ENCODE results near the gene ABI1.

Gene ABI1

GRCh38 chr10:26831936-26832335 is 28.8 kb downstream of the ABI1 start:
- 93 to 95% methylated on average over 5 to 6 of the region's 6 CpGs for WGBS, 2 experiments

GRCh38 chr10:26829810-26830515 is 30.8 kb downstream of the ABI1 start:
- Histone ChIP-seq H3K27ac (ENCODE audit: insufficient read depth, low read depth, low read length, poor library complexity, severe bottlenecking) (no peak overlapping the region), H3K9me3 (ENCODE audit: control insufficient read depth, low read length) (no peaks in the 10 kb centered on the region), H3K27me3 (ENCODE audit: control insufficient read depth, insufficient read depth, low read length, poor library complexity, severe bottlenecking) (no peaks in the 10 kb centered on the region), H3K36me3 (ENCODE audit: control insufficient read depth, insufficient read depth, low read length) (no peaks in the 10 kb centered on the region), H3K4me1 (ENCODE audit: control insufficient read depth, insufficient read depth, low read length) (peaks cover 13% of the 10 kb centered on the region), H3K4me3 (ENCODE audit: insufficient read depth, low read depth, low read length) (no peak overlapping the region)
- WGBS, 2 experiments: 87 to 93% methylated on average over 3 to 4 of the region's 5 CpGs

More at GRCh38 chr10:26831936-26832335, 28.8 kb downstream of the ABI1 start:
- Histone ChIP-seq H3K27ac (ENCODE audit: insufficient read depth, low read depth, low read length, poor library complexity, severe bottlenecking) (no peak overlapping the region), H3K4me3 (ENCODE audit: insufficient read depth, low read depth, low read length) (no peak overlapping the region), H3K27me3 (ENCODE audit: control insufficient read depth, insufficient read depth, low read length, poor library complexity, severe bottlenecking) (no peaks in the 10 kb centered on the region), H3K4me1 (ENCODE audit: control insufficient read depth, insufficient read depth, low read length) (peaks cover 13% of the 10 kb centered on the region), H3K36me3 (ENCODE audit: control insufficient read depth, insufficient read depth, low read length) (no peaks in the 10 kb centered on the region), H3K9me3 (ENCODE audit: control insufficient read depth, low read length) (no peaks in the 10 kb centered on the region)

GRCh38 chr10:26824015-26824690 is 36.6 kb downstream of the ABI1 start:
- Histone ChIP-seq H3K27ac (ENCODE audit: insufficient read depth, low read depth, low read length, poor library complexity, severe bottlenecking) (no peak overlapping the region), H3K4me3 (ENCODE audit: insufficient read depth, low read depth, low read length) (no peak overlapping the region), H3K9me3 (ENCODE audit: control insufficient read depth, low read length) (no peaks in the 10 kb centered on the region), H3K36me3 (ENCODE audit: control insufficient read depth, insufficient read depth, low read length) (no peaks in the 10 kb centered on the region), H3K4me1 (ENCODE audit: control insufficient read depth, insufficient read depth, low read length) (no peaks in the 10 kb centered on the region), H3K27me3 (ENCODE audit: control insufficient read depth, insufficient read depth, low read length, poor library complexity, severe bottlenecking) (no peaks in the 10 kb centered on the region)
- WGBS, 2 experiments: 89 to 90% methylated on average over 1 of the region's 1 CpG

- H3K4me3 ChIP-seq (ENCODE audit: insufficient read depth, low read depth, low read length): no peak overlapping the region
- no peaks in the 10 kb centered on the region for H3K4me1 ChIP-seq (ENCODE audit: control insufficient read depth, insufficient read depth, low read length)
- WGBS, 2 experiments: 92 to 97% methylated on average over 3 of the region's 3 CpGs
- H3K9me3 ChIP-seq (ENCODE audit: control insufficient read depth, low read length): no peaks in the 10 kb centered on the region
- no peaks in the 10 kb centered on the region for H3K27me3 ChIP-seq (ENCODE audit: control insufficient read depth, insufficient read depth, low read length, poor library complexity, severe bottlenecking)
- H3K27ac ChIP-seq (ENCODE audit: insufficient read depth, low read depth, low read length, poor library complexity, severe bottlenecking): no peak overlapping the region
- no peaks in the 10 kb centered on the region for H3K36me3 ChIP-seq (ENCODE audit: control insufficient read depth, insufficient read depth, low read length)
Measured at GRCh38 chr10:26821699-26822570, 38.8 kb downstream of the ABI1 start.

- H3K27ac ChIP-seq (ENCODE audit: insufficient read depth, low read depth, low read length, poor library complexity, severe bottlenecking): no peak overlapping the region
- 88 to 95% methylated on average over 2 of the region's 2 CpGs for WGBS, 2 experiments
- H3K9me3 ChIP-seq (ENCODE audit: control insufficient read depth, low read length): no peaks in the 10 kb centered on the region
- no peaks in the 10 kb centered on the region for H3K4me1 ChIP-seq (ENCODE audit: control insufficient read depth, insufficient read depth, low read length)
- no peaks in the 10 kb centered on the region for H3K27me3 ChIP-seq (ENCODE audit: control insufficient read depth, insufficient read depth, low read length, poor library complexity, severe bottlenecking)
- no peak overlapping the region for H3K4me3 ChIP-seq (ENCODE audit: insufficient read depth, low read depth, low read length)
- no peaks in the 10 kb centered on the region for H3K36me3 ChIP-seq (ENCODE audit: control insufficient read depth, insufficient read depth, low read length)
Measured at GRCh38 chr10:26815500-26815899, 45.3 kb downstream of the ABI1 start.

- Histone ChIP-seq H3K27me3 (ENCODE audit: control insufficient read depth, insufficient read depth, low read length, poor library complexity, severe bottlenecking) (no peaks in the 10 kb centered on the region), H3K4me1 (ENCODE audit: control insufficient read depth, insufficient read depth, low read length) (no peaks in the 10 kb centered on the region), H3K36me3 (ENCODE audit: control insufficient read depth, insufficient read depth, low read length) (no peaks in the 10 kb centered on the region), H3K27ac (ENCODE audit: insufficient read depth, low read depth, low read length, poor library complexity, severe bottlenecking) (no peak overlapping the region), H3K4me3 (ENCODE audit: insufficient read depth, low read depth, low read length) (no peak overlapping the region), H3K9me3 (ENCODE audit: control insufficient read depth, low read length) (no peaks in the 10 kb centered on the region)
- 89 to 92% methylated on average over 5 to 6 of the region's 7 CpGs for WGBS, 2 experiments
Measured at GRCh38 chr10:26810435-26811026, 50.2 kb downstream of the ABI1 start.

- Histone ChIP-seq H3K36me3 (ENCODE audit: control insufficient read depth, insufficient read depth, low read length) (no peaks in the 10 kb centered on the region), H3K9me3 (ENCODE audit: control insufficient read depth, low read length) (no peaks in the 10 kb centered on the region), H3K4me3 (ENCODE audit: insufficient read depth, low read depth, low read length) (no peak overlapping the region), H3K27me3 (ENCODE audit: control insufficient read depth, insufficient read depth, low read length, poor library complexity, severe bottlenecking) (no peaks in the 10 kb centered on the region), H3K4me1 (ENCODE audit: control insufficient read depth, insufficient read depth, low read length) (no peaks in the 10 kb centered on the region), H3K27ac (ENCODE audit: insufficient read depth, low read depth, low read length, poor library complexity, severe bottlenecking) (no peak overlapping the region)
- WGBS, 2 experiments: 100% methylated on average over 1 of the region's 1 CpG
Measured at GRCh38 chr10:26809973-26810372, 50.8 kb downstream of the ABI1 start.

GRCh38 chr10:26807532-26807931 is 53.2 kb downstream of the ABI1 start:
- Histone ChIP-seq H3K4me1 (ENCODE audit: control insufficient read depth, insufficient read depth, low read length) (peaks cover 5% of the 10 kb centered on the region), H3K4me3 (ENCODE audit: insufficient read depth, low read depth, low read length) (no peak overlapping the region), H3K9me3 (ENCODE audit: control insufficient read depth, low read length) (no peaks in the 10 kb centered on the region), H3K27me3 (ENCODE audit: control insufficient read depth, insufficient read depth, low read length, poor library complexity, severe bottlenecking) (no peaks in the 10 kb centered on the region), H3K27ac (ENCODE audit: insufficient read depth, low read depth, low read length, poor library complexity, severe bottlenecking) (no peak overlapping the region), H3K36me3 (ENCODE audit: control insufficient read depth, insufficient read depth, low read length) (no peaks in the 10 kb centered on the region)
- 92 to 93% methylated on average over 4 of the region's 4 CpGs for WGBS, 2 experiments

- Histone ChIP-seq H3K27ac (ENCODE audit: insufficient read depth, low read depth, low read length, poor library complexity, severe bottlenecking) (no peak overlapping the region), H3K9me3 (ENCODE audit: control insufficient read depth, low read length) (no peaks in the 10 kb centered on the region), H3K36me3 (ENCODE audit: control insufficient read depth, insufficient read depth, low read length) (no peaks in the 10 kb centered on the region), H3K27me3 (ENCODE audit: control insufficient read depth, insufficient read depth, low read length, poor library complexity, severe bottlenecking) (no peaks in the 10 kb centered on the region), H3K4me1 (ENCODE audit: control insufficient read depth, insufficient read depth, low read length) (peaks cover 5% of the 10 kb centered on the region), H3K4me3 (ENCODE audit: insufficient read depth, low read depth, low read length) (no peak overlapping the region)
- 85 to 100% methylated on average over 1 of the region's 1 CpG for WGBS, 2 experiments
Measured at GRCh38 chr10:26806557-26806956, 54.2 kb downstream of the ABI1 start.
